Activated CD4-positive, alpha-beta T cell treated with anti-CD3 and anti-CD28 coated beads, Interleukin-2, amount 50 U/mL, for 16 hours (primary cell): Measurements from ENCODE around the gene LCMT1.

Experiments
- DNase-seq: peaks from one replicate; pipeline ENCODE4 v3.0.0-alpha.2; 2020

Gene LCMT1

DNA sequence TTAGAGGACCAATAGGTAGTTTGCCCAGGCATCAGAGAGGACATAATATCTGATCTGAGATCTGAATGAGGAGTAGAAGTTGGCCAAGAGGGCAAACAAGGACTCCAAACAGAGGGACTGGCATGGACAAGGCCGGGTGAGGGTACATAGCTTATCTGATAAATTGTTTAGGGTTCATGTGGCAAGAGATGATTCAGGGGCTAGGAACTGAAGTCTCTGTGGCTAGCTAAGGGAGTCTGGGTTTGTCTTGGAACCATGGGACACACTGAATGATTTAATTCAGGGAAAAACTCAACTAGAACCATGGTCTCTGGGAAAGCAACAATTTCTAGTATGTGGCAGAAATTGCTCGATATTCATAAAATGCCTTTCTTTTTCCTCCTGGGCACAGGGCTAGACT, 101.1 kb downstream of the LCMT1 start:
- no peak for DNase-seq

DNA sequence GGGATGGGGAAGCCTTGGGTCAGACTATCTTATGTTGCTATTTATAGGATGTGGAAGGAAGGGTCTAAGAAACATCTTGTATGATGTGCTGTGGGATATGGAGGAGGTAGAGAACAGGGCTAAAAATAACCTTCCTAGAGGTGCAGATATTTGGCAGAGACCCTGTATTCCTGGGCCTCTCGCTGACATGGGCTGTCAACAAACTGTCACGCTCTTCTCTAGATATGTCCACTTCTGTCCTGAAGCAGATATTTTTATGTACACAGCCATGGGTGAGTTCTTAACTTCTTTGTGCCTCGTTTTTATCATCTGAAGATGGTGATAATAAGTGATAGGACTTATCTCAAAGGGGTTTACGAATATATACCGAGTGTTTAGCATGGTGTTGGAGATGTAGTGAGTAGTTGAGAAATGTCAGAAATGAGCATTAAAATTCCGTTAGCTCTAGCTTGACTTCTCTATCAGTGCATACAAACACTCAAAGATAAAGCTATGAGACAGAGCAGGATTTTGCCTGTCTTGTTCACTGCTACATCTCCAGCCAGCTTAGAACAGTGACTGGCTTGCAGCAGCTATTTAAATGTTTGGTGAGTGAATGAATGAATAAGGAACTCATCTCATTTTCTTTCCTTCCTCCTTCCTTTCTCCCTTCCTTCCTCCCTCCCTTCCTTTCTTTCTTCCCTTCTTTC, 102.3 kb downstream of the LCMT1 start:
- DNase-seq = no peak

DNA sequence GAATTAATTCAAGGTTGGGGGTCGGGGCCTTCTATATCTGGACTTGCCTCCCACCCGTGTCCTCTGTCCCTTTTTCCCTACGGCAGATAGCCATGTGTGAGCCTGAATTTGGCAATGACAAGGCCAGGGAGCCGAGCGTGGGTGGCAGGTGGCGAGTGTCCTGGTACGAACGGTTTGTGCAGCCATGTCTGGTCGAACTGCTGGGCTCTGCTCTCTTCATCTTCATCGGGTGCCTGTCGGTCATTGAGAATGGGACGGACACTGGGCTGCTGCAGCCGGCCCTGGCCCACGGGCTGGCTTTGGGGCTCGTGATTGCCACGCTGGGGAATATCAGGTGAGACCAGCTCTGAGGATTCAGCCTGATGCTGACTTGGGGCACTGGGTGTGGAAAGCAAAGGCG, 105.6 kb downstream of the LCMT1 start:
- no peak for DNase-seq

DNA sequence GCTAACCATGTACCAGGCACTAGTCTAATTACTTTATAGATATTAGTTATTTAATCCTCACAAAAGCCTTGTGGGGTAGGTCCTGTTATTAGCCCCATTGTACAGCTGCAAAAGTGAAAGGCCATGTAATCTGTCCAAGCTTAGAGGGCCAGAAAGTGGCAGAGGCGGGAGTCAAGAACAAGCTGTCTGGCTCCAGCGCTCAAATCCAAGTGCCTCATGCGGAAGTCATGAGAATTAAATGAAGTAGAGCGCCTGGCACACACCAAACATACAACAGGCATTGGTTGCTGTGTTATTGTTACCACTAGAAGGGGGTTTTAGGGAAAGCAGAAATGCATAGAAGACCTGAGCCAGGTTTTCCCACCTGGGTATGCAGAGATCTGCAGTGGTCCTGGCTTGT, 106.4 kb downstream of the LCMT1 start:
- DNase-seq = no peak

DNA sequence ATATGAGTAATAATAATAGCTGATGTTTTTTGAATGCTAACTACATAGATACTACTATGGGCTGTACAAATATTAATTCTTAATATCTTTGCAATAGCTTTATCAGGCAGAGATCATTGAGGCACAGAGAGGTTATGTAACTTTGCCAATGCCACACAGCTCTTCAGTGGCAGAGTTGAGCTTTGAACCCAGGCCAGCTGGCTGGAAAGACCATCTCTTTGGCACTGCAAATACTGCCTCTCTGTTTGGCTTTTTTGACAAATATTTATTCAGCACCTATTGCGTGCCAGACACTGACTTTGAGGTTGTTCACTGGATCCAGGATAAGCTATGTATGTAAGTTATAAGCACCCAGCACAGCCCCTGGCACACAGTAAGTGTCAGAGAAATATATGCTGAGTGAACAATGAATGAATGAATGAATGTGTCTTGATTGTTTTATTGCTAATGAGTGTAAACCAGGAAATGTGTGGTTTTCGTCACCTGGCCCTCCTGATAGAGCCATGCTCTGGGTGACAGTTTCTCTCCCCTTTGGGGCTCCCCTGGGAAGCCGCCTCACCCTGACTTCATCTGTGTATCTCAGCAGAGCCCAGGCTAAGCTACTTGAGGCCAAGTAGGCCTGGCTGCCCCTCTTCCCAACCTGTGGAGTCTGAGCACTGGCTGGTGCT, 107.7 kb downstream of the LCMT1 start:
- no peak for DNase-seq

DNA sequence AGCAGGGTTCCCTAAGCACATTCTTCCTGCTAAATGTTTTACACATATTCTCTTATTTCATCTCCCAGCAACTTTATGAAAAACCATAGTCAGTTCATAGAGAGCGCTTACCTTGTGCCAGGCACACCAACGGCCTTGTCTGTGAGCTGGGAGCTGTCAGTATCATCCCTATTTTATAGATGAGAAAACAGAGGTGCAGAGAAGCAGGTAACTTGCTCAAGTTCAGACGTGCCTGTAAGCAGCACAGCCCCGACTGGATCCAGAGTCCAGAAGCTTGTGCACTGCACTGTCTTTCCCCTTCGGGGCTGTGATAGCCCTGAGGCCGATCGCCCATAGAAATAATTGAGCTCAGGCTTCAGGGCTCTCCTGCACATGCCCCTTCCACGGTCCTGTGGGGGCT, 111.4 kb downstream of the LCMT1 start:
- no peak for DNase-seq

DNA sequence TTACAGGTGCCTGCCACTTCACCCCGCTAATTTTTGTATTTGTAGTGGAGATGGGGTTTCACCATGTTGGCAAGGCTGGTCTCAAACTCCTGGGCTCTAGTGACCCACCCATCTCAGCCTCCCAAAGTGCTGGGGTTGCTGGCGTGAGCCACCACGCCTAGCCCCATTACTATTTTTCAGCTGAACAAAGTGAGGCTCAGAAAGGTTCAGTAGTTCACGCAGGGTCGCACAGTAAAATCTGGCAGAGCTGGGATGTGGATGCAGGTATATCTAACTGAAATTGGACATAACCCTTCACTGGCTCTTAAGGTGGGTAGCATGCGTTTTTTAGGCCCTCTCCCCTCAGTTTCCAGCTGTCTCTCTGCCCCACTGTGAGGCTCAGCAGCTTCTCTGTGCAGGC, 112.4 kb downstream of the LCMT1 start:
- DNase-seq = no peak

DNA sequence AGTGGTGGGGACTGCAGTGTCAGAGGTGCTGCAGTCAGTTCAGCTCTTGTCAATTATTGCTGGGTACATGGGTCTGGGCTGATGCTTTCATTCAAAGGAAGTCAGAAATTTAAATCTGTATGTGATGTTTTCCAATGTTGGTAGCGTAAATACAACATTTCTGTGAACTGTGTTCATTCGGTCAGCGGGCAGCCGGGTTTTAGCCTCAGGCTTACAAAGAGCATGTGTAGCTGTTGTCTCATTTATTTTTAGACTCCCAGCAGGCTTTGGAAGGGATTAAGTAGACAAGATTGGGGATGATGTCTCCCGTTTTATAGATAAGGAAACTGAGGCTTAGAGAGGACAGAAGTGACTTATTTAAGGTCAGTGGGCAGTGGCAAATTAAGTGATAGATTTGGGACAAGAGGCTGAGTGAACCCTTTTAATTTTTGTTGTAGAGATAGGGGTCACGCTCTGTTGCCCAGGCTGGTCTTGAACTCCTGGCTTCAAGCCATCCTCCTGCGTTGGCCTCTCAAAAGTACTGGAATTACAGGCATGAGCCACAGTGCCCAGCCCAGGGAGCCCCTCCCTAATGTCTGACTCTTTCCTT, 113.3 kb downstream of the LCMT1 start:
- no peak for DNase-seq
